ENCODE data around the gene PALM. TPM values are rescaled to one million over a fixed set of nuclear protein-coding genes. Genes with fewer than 3 reads are reported as not detected.

The PALM gene, protein sequence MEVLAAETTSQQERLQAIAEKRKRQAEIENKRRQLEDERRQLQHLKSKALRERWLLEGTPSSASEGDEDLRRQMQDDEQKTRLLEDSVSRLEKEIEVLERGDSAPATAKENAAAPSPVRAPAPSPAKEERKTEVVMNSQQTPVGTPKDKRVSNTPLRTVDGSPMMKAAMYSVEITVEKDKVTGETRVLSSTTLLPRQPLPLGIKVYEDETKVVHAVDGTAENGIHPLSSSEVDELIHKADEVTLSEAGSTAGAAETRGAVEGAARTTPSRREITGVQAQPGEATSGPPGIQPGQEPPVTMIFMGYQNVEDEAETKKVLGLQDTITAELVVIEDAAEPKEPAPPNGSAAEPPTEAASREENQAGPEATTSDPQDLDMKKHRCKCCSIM
- total RNA-seq: 10 to 100 TPM in 1 of 2 donors, 1 to 10 TPM in 1; 3.9 to 13.5 TPM

DNA sequence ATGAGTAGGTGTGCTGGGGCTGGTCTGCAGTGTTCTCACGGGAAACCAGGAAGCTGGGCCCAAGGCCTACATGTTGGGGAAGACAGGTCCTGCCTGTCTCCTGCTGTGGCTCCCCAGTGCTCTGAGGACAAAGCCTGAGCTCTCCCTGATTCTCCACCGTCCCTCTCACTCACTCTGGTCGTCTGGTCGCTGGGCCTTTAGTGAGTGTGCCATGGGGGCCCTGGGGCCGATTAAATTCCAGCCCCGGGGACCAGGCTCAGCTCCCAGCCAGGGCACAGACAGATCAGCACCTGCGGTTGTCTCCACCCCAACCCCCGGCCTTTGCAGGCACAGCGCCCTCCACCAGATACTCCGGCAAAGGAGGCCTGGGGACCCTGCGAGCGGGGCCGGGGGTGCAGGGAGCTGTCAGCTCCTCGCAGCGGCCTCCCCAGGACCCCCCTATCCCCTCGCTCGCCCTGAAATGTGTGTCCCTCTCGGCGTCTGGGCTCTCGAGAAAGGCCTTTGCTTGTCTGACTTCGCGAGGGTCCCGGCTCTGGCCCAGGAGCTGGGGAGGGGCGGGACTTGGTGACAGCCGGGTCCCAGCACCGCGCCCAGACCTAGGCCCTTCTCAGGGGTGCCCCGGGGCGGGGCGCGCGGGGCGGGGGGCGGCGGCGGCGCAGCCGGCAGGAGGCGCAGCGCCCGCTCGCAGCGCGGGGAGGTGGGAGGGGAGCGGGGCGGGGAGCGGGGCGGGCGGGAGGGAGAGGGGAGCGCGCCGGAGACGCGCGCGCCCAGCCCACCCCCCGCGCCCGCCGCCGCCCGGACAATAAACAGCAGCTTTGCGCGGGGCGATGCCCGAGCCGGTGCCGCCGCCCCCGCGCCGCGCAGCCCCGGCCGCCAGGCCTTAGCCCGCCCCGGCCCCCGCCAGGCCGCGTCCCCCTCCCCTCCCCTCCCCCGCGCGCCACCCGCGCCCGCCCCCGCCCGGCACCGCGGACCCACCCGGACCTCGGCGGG is at the start of gene PALM:
TSS of gene PALM (plus strand) at position 782 of the 990 bp plus-strand sequence. CDS start 212 bp downstream, outside the sequence.
- Histone ChIP-seq H3K4me3 (peak within 1 kb of the TSS; percentile 30), H3K9ac (ENCODE audit: low read depth in 2 of 2, low read length in 2 of 2) (peak within 1 kb of the TSS in 1 of 2 donors; percentile 63), H3K27ac (no peak within 1 kb of the TSS), H3K9me3 (no peaks in the 10 kb centered on the region), H3K27me3 (peaks cover 12% of the 10 kb centered on the region), H3K36me3 (no peaks in the 10 kb centered on the region), H3K4me1 (no peaks in the 10 kb centered on the region)
- no peak for DNase-seq
- intact Hi-C loops (cut with DNase I): no loop called here
- TF ChIP-seq, protein P1, sequence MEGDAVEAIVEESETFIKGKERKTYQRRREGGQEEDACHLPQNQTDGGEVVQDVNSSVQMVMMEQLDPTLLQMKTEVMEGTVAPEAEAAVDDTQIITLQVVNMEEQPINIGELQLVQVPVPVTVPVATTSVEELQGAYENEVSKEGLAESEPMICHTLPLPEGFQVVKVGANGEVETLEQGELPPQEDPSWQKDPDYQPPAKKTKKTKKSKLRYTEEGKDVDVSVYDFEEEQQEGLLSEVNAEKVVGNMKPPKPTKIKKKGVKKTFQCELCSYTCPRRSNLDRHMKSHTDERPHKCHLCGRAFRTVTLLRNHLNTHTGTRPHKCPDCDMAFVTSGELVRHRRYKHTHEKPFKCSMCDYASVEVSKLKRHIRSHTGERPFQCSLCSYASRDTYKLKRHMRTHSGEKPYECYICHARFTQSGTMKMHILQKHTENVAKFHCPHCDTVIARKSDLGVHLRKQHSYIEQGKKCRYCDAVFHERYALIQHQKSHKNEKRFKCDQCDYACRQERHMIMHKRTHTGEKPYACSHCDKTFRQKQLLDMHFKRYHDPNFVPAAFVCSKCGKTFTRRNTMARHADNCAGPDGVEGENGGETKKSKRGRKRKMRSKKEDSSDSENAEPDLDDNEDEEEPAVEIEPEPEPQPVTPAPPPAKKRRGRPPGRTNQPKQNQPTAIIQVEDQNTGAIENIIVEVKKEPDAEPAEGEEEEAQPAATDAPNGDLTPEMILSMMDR (IDR thresholded peaks at IDR 0.05): no peak

DNA sequence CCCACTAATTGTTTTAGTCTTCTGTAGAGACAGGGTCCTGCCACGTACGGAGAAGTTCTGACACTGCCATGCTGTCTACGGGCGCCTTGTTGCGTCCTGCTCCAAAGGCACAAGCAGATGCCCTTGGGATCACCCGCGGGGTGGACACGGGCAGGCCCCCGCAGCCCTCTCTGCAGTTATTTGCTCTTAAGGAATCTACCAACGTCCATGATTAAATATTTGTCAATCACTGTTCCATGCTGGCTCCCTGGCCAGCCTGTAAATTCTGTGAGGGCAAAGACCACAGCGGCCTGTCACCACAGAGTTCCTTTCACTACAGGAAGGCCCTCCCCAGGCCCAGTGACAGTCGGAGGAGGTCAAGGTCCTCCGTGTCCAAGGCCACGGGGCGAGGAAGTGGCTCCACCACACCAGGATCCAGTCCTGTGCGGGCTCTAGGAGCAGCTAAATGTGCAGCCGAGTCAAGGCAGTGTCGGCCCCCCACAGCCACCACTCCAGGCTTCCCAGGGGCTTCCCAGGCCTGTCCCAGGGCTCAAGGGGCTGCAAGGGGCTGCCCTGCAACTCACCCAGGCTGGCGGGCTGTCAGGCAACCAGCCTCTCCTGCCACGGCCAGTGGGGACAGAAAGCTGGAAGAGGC is 47.8 kb upstream of the PALM start:
- peak; percentile 79 for DNase-seq
- intact Hi-C loops (cut with DNase I): loop anchor here (10.0 kb wide), 1 partner anchor 76 kb away; the partner anchor contains the start of gene HCN2
- H3K4me1 ChIP-seq: peaks cover 34% of the 10 kb centered on the region
- H3K9ac ChIP-seq (ENCODE audit: low read depth in 2 of 2, low read length in 2 of 2): peak overlapping the region; percentile 89 to 97
- no peaks in the 10 kb centered on the region for H3K9me3 ChIP-seq
- TF ChIP-seq, protein P1 (IDR thresholded peaks at IDR 0.05): no peak
- peak overlapping the region; percentile 100 for H3K4me3 ChIP-seq
- peak overlapping the region; percentile 89 for H3K27ac ChIP-seq
- H3K27me3 ChIP-seq: no peaks in the 10 kb centered on the region
- H3K36me3 ChIP-seq: peaks cover 6% of the 10 kb centered on the region

DNA sequence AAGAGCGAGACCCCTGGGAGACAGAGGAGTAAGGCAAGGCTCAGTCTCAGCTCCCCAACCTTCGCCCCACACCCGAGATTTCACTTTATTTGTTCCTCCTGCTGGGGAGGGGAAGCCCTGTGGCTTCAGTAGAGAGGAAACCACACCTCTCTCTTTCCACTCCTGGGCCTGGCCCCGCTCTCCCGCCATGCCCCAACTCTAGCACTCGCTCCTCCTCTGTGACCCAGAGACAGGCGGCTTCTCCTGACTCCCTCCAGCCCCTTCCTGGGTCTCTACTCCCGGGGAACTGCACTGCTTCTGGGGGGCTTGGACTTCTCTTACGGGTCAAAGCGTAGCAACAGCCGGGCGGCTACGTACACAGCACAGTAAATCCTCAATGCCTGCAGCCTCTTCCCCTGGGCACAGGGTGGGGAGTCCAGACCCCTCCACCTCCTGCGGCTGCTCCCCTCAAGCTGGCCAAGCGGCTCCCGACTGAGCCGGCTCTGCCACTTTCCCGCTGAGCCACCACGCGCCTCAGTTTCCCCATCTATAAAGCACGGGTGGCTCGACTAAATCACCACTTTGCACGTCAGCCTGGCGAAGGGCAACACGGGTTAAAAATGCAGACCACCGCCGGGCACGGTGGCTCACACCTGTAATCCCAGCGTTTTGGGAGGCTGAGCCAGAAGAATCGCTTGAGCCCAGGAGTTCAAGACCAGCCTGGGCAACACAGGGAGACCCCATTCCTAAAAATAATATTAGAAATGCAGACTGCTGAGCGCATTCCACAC is 47.1 kb upstream of the PALM start:
- Histone ChIP-seq H3K4me3 (peak overlapping the region; percentile 100), H3K9ac (ENCODE audit: low read depth in 2 of 2, low read length in 2 of 2) (peak overlapping the region; percentile 89 to 97), H3K9me3 (no peaks in the 10 kb centered on the region), H3K36me3 (peaks cover 6% of the 10 kb centered on the region), H3K27me3 (no peaks in the 10 kb centered on the region), H3K27ac (peak overlapping the region; percentile 89), H3K4me1 (peaks cover 34% of the 10 kb centered on the region)
- TF ChIP-seq, protein P1 (IDR thresholded peaks at IDR 0.05): no peak
- intact Hi-C loops (cut with DNase I): loop anchor here (10.0 kb wide), 1 partner anchor 77 kb away; the partner anchor contains the start of gene HCN2
- DNase-seq: peak; percentile 72

DNA sequence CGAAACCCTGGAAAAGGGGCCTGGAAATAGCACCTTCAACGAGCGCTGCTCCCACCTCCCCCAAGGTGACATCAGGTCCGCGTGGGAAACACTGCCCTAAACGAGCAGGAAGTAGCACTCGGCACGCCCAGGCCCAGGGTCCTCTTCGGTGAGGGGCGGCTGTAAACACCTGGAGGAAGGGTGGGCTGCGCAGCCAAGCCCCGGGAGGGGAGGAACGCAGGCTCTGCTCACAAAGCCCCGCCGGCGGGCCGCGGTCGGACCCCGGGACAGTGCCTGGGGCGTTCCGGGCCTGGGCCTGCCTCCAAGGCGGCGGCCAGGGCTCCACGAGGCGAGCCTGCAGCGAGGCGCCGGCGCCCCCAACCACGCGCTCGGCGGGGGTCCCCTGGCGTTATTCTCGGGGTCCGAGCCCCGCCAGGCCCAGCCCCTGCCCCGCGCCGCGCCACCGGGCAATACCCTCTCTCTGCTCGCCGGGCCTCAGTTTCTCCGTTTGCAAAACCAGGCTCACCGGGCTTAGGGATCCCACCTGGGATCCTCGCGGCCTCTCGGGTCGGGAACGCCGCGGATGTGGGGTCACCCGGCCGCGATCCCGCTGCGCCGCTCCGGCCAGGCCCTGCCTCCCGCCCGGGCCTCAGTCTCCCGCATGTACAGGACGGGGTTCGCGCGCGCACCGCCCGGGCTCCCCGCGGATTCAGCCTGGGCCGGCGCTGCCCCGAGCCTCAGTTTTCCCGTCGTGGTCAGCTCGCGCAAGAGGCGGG is 46.4 kb upstream of the PALM start:
- Histone ChIP-seq H3K36me3 (peaks cover 6% of the 10 kb centered on the region), H3K9me3 (no peaks in the 10 kb centered on the region), H3K27ac (peak overlapping the region; percentile 89), H3K4me3 (peak overlapping the region; percentile 100), H3K27me3 (no peaks in the 10 kb centered on the region), H3K9ac (ENCODE audit: low read depth in 2 of 2, low read length in 2 of 2) (peak overlapping the region; percentile 89 to 97), H3K4me1 (peaks cover 34% of the 10 kb centered on the region)
- DNase-seq: peak; percentile 80
- TF ChIP-seq, protein P1 (IDR thresholded peaks at IDR 0.05): no peak
- intact Hi-C loops (cut with DNase I): loop anchor here (10.0 kb wide), 1 partner anchor 78 kb away; the partner anchor contains the start of gene HCN2

Measured in colonic mucosa (tissue), 4 donors.